Activated CD4-positive, alpha-beta T cell treated with anti-CD3 and anti-CD28 coated beads, Interleukin-2, amount 10 ng/mL, durations not matched to agents 7 days and 5 days (primary cell): ENCODE data around the gene IQCE. TPM values are rescaled to one million over a fixed set of nuclear protein-coding genes. Genes with fewer than 3 reads are reported as not detected.
"Not testable (repeated sequence)": the region's sequence is repeated elsewhere in the genome, so short reads cannot be mapped to it uniquely, and the experiment has no call there.

Experiments used
- CTCF ChIA-PET: fragments of 350-600 bp; sonication (Branson Sonifier 250); formaldehyde crosslinking; loops from one replicate; lab custom pipeline; 2021; ENCODE audit warnings: antibody characterized with exemption; lab: Charles Lee
- POLR2A ChIA-PET: fragments of 350-600 bp; sonication (Branson Sonifier 250); formaldehyde crosslinking; loops from one replicate; lab custom pipeline; 2021; ENCODE audit warnings: antibody characterized with exemption; lab: Charles Lee
- DNase-seq: peaks from one replicate; pipeline ENCODE4 v3.0.0-alpha.2; 2020
- H3K27ac Mint-ChIP-seq: one replicate; pipeline ENCODE4 v1.8.0; 2021; ENCODE audit warnings: mild to moderate bottlenecking, moderate library complexity, mixed read lengths
- H3K27me3 Mint-ChIP-seq: one replicate; pipeline ENCODE4 v1.8.0; 2021; ENCODE audit warnings: mixed read lengths
- H3K36me3 Mint-ChIP-seq: one replicate; pipeline ENCODE4 v1.8.0; 2021; ENCODE audit warnings: low read depth, mixed read lengths
- H3K4me1 Mint-ChIP-seq: one replicate; pipeline ENCODE4 v1.8.0; 2021; ENCODE audit warnings: mixed read lengths
- H3K4me3 Mint-ChIP-seq: one replicate; pipeline ENCODE4 v1.8.0; 2021; ENCODE audit warnings: mild to moderate bottlenecking, moderate library complexity, mixed read lengths
- H3K9me3 Mint-ChIP-seq: one replicate; pipeline ENCODE4 v1.8.0; 2021; ENCODE audit warnings: mixed read lengths
- total RNA-seq, 2 experiments: library from RNA; stranded (reverse); gene quantifications; one replicate each; pipeline ENCODE4 v1.2.3, GENCODE V29; 2021

IQCE gene
- total RNA-seq, 2 experiments from 2014 or later: 13.8 to 15.5 TPM

GRCh38 chr7:2609646-2610045, 50.9 kb downstream of the IQCE start:
- H3K9me3 Mint-ChIP-seq, H3K36me3 Mint-ChIP-seq, DNase-seq, H3K27me3 Mint-ChIP-seq, H3K4me3 Mint-ChIP-seq, POLR2A ChIA-PET, H3K27ac Mint-ChIP-seq: not testable (repeated sequence)
- CTCF ChIA-PET: interaction anchor here (1.7 kb wide), 1 partner anchor 9 kb away, joined by 6 read pairs; no protein-coding TSS in a partner anchor
- peaks cover 10% of the 10 kb centered on the region for H3K4me1 Mint-ChIP-seq

GRCh38 chr7:2610466-2610865, 51.7 kb downstream of the IQCE start:
- POLR2A ChIA-PET: no interaction called here
- DNase-seq: no peak
- Mint-ChIP-seq H3K27ac (no peak overlapping the region), H3K36me3 (no peaks in the 10 kb centered on the region), H3K4me3 (no peak overlapping the region), H3K4me1 (peaks cover 10% of the 10 kb centered on the region), H3K9me3 (no peaks in the 10 kb centered on the region), H3K27me3 (no peaks in the 10 kb centered on the region)
- CTCF ChIA-PET: interaction anchor here (1.7 kb wide), 1 partner anchor 60 kb away, joined by 4 read pairs; no protein-coding TSS in a partner anchor

- H3K9me3 Mint-ChIP-seq: no peaks in the 10 kb centered on the region
- no peak for DNase-seq
- CTCF ChIA-PET: interaction anchor here (1.0 to 1.7 kb wide), 2 partner anchors 60 to 147 kb away, joined by 3 to 4 read pairs; no protein-coding TSS in a partner anchor
- no peak overlapping the region for H3K27ac Mint-ChIP-seq
- no peak overlapping the region for H3K4me3 Mint-ChIP-seq
- POLR2A ChIA-PET: no interaction called here
- H3K27me3 Mint-ChIP-seq: no peaks in the 10 kb centered on the region
- no peaks in the 10 kb centered on the region for H3K36me3 Mint-ChIP-seq
- peaks cover 10% of the 10 kb centered on the region for H3K4me1 Mint-ChIP-seq
These were observed 52.1 kb downstream of the IQCE start for GRCh38 chr7:2610898-2611297.

GRCh38 chr7:2611401-2611800, 52.6 kb downstream of the IQCE start:
- ChIA-PET CTCF (interaction anchor here (1.0 to 1.7 kb wide), 3 partner anchors 59 to 146 kb away, joined by 3 to 4 read pairs (median 3); no protein-coding TSS in a partner anchor), POLR2A (no interaction called here)
- Mint-ChIP-seq H3K27me3 (no peaks in the 10 kb centered on the region), H3K27ac (no peak overlapping the region), H3K4me1 (peaks cover 10% of the 10 kb centered on the region), H3K36me3 (no peaks in the 10 kb centered on the region), H3K4me3 (no peak overlapping the region), H3K9me3 (no peaks in the 10 kb centered on the region)
- no peak for DNase-seq

GRCh38 chr7:2611922-2612321, 53.1 kb downstream of the IQCE start:
- DNase-seq: no peak
- Mint-ChIP-seq H3K36me3 (no peaks in the 10 kb centered on the region), H3K4me3 (no peak overlapping the region), H3K9me3 (no peaks in the 10 kb centered on the region), H3K27me3 (no peaks in the 10 kb centered on the region), H3K27ac (no peak overlapping the region), H3K4me1 (peaks cover 10% of the 10 kb centered on the region)
- CTCF ChIA-PET: interaction anchor here (1.0 to 1.7 kb wide), 5 partner anchors 10 to 146 kb away, joined by 3 to 7 read pairs (median 4); no protein-coding TSS in a partner anchor
- POLR2A ChIA-PET: interaction anchor here (0.6 kb wide), 1 partner anchor 123 kb away, joined by 3 read pairs; no protein-coding TSS in a partner anchor

GRCh38 chr7:2612445-2613097, 53.8 kb downstream of the IQCE start:
- Mint-ChIP-seq H3K27me3 (peaks cover under 1% of the 10 kb centered on the region), H3K4me1 (peaks cover 10% of the 10 kb centered on the region), H3K4me3 (no peak overlapping the region), H3K27ac (no peak overlapping the region), H3K9me3 (no peaks in the 10 kb centered on the region), H3K36me3 (no peaks in the 10 kb centered on the region)
- CTCF ChIA-PET: interaction anchor here (0.5 to 1.7 kb wide), 6 partner anchors 10 to 97 kb away, joined by 3 to 7 read pairs (median 4); no protein-coding TSS in a partner anchor
- DNase-seq: no peak
- POLR2A ChIA-PET: interaction anchor here (0.6 kb wide), 1 partner anchor 124 kb away, joined by 3 read pairs; no protein-coding TSS in a partner anchor

GRCh38 chr7:2613098-2613930, 54.5 kb downstream of the IQCE start:
- Mint-ChIP-seq H3K27me3 (peaks cover 6% of the 10 kb centered on the region), H3K4me3 (no peak overlapping the region), H3K27ac (no peak overlapping the region), H3K36me3 (no peaks in the 10 kb centered on the region), H3K9me3 (no peaks in the 10 kb centered on the region), H3K4me1 (peaks cover 6% of the 10 kb centered on the region)
- POLR2A ChIA-PET: no interaction called here
- CTCF ChIA-PET: interaction anchor here (0.5 to 1.7 kb wide), 6 partner anchors 9 to 97 kb away, joined by 3 to 7 read pairs (median 3); no protein-coding TSS in a partner anchor
- DNase-seq: no peak

GRCh38 chr7:2613931-2614600, 55.3 kb downstream of the IQCE start:
- POLR2A ChIA-PET: no interaction called here
- Mint-ChIP-seq H3K9me3 (no peaks in the 10 kb centered on the region), H3K27me3 (peaks cover 6% of the 10 kb centered on the region), H3K36me3 (no peaks in the 10 kb centered on the region), H3K4me3 (no peak overlapping the region), H3K27ac (no peak overlapping the region), H3K4me1 (peaks cover 2% of the 10 kb centered on the region)
- no peak for DNase-seq
- CTCF ChIA-PET: interaction anchor here (1.4 kb wide), 1 partner anchor 21 kb away, joined by 3 read pairs; no protein-coding TSS in a partner anchor

- Mint-ChIP-seq H3K36me3 (no peaks in the 10 kb centered on the region), H3K27ac (no peak overlapping the region), H3K27me3 (peaks cover 6% of the 10 kb centered on the region), H3K4me1 (peaks cover under 1% of the 10 kb centered on the region), H3K9me3 (no peaks in the 10 kb centered on the region), H3K4me3 (no peak overlapping the region)
- no peak for DNase-seq
- POLR2A ChIA-PET: no interaction called here
- CTCF ChIA-PET: interaction anchor here (0.9 to 1.4 kb wide), 2 partner anchors 11 to 20 kb away, joined by 3 read pairs; no protein-coding TSS in a partner anchor
These were observed 56.0 kb downstream of the IQCE start for GRCh38 chr7:2614631-2615330.

- Mint-ChIP-seq H3K27ac (no peak overlapping the region), H3K4me1 (no peaks in the 10 kb centered on the region), H3K36me3 (no peaks in the 10 kb centered on the region), H3K9me3 (no peaks in the 10 kb centered on the region), H3K27me3 (peaks cover 6% of the 10 kb centered on the region), H3K4me3 (no peak overlapping the region)
- ChIA-PET POLR2A (no interaction called here), CTCF (interaction anchor here (0.6 kb wide), 1 partner anchor 1346 kb away, joined by 3 read pairs; no protein-coding TSS in a partner anchor)
- no peak for DNase-seq
These were observed 57.9 kb downstream of the IQCE start for GRCh38 chr7:2616387-2617324.

GRCh38 chr7:2617325-2617905, 58.6 kb downstream of the IQCE start:
- H3K27ac Mint-ChIP-seq: no peak overlapping the region
- H3K27me3 Mint-ChIP-seq: peaks cover 6% of the 10 kb centered on the region
- H3K4me1 Mint-ChIP-seq: no peaks in the 10 kb centered on the region
- no peak overlapping the region for H3K4me3 Mint-ChIP-seq
- H3K9me3 Mint-ChIP-seq: no peaks in the 10 kb centered on the region
- no peaks in the 10 kb centered on the region for H3K36me3 Mint-ChIP-seq
- ChIA-PET POLR2A (no interaction called here), CTCF (interaction anchor here (0.6 kb wide), 1 partner anchor 1345 kb away, joined by 3 read pairs; no protein-coding TSS in a partner anchor)
- DNase-seq: no peak
